ENCODE data around the gene PUS7L. TPM values are rescaled to one million over a fixed set of nuclear protein-coding genes. Genes with fewer than 3 reads are reported as not detected.

Gene PUS7L
- 10 to 100 TPM; 16.7 to 18.7 TPM for total RNA-seq

- Mint-ChIP-seq H3K27ac (peak within 1 kb of the TSS; percentile 98), H3K27me3 (no peaks in the 10 kb centered on the region), H3K9me3 (peaks cover 5% of the 10 kb centered on the region), H3K4me1 (ENCODE audit: low read depth) (peaks cover 62% of the 10 kb centered on the region), H3K4me3 (peak within 1 kb of the TSS; percentile 93), H3K36me3 (ENCODE audit: low read depth) (peaks cover 49% of the 10 kb centered on the region)
- POLR2A ChIA-PET = interaction anchor here (0.7 to 1.9 kb wide), 10 partner anchors 10 to 74 kb away, joined by 3 to 10 read pairs (median 4); partner anchors contain the start of gene TWF1
- peak; percentile 97 for ATAC-seq
- CTCF ChIA-PET = interaction anchor here (0.6 to 1.8 kb wide), 5 partner anchors 9 to 123 kb away, joined by 3 to 14 read pairs (median 4); no protein-coding TSS in a partner anchor
- no peak for TF ChIP-seq CTCF (IDR thresholded peaks at IDR 0.05)
- DNase-seq = peak; percentile 98
- intact Hi-C loops (cut with micrococcal nuclease) = loop anchor here (1.0 to 5.0 kb wide), 2 partner anchors 48 to 123 kb away; partner anchors contain the start of gene TWF1
These were observed at the start of gene PUS7L, which contains the start of gene IRAK4 for GRCh38 chr12:43758728-43759563. Gene PUS7L, minus strand, starts transcription at chr12:43758790. Its CDS starts 3,545 bp downstream, at chr12:43755245. Gene IRAK4, plus strand, starts transcription at chr12:43758951. Its CDS starts 9,161 bp downstream, at chr12:43768112.

- POLR2A ChIA-PET = interaction anchor here (1.0 to 1.3 kb wide), 4 partner anchors 8 to 48 kb away, joined by 3 to 6 read pairs (median 4); partner anchors contain the start of genes IRAK4, PUS7L and TMEM117
- H3K36me3 Mint-ChIP-seq (ENCODE audit: low read depth) = peaks cover 9% of the 10 kb centered on the region
These were observed 48.8 kb upstream of the PUS7L start for GRCh38 chr12:43807386-43807785.

GRCh38 chr12:43806737-43807072 lies 48.1 kb upstream of the PUS7L start:
- intact Hi-C loops (cut with micrococcal nuclease) = loop anchor here (5.0 kb wide), 1 partner anchor 49 kb away; the partner anchor contains the start of genes IRAK4 and PUS7L
- no peak for TF ChIP-seq CTCF (IDR thresholded peaks at IDR 0.05)
- no peaks in the 10 kb centered on the region for H3K27me3 Mint-ChIP-seq
- ChIA-PET CTCF (interaction anchor here (0.8 to 4.6 kb wide), 6 partner anchors 10 to 76 kb away, joined by 3 to 34 read pairs (median 4); partner anchors contain the start of gene TMEM117), POLR2A (interaction anchor here (1.0 to 1.3 kb wide), 6 partner anchors 9 to 47 kb away, joined by 3 to 10 read pairs (median 4); partner anchors contain the start of genes IRAK4, PUS7L and TMEM117)
- peak; percentile 13 for ATAC-seq
- peaks cover 11% of the 10 kb centered on the region for H3K36me3 Mint-ChIP-seq (ENCODE audit: low read depth)
- H3K4me3 Mint-ChIP-seq = peak overlapping the region; percentile 82
- H3K27ac Mint-ChIP-seq = peak overlapping the region; percentile 100
- no peaks in the 10 kb centered on the region for H3K9me3 Mint-ChIP-seq
- H3K4me1 Mint-ChIP-seq (ENCODE audit: low read depth) = peaks cover 38% of the 10 kb centered on the region
- DNase-seq = no peak

More at GRCh38 chr12:43807386-43807785, 48.8 kb upstream of the PUS7L start:
- ATAC-seq (no peak), DNase-seq (no peak)
- Mint-ChIP-seq H3K4me3 (peak overlapping the region; percentile 82), H3K27ac (peak overlapping the region; percentile 100), H3K4me1 (ENCODE audit: low read depth) (peaks cover 38% of the 10 kb centered on the region), H3K27me3 (no peaks in the 10 kb centered on the region), H3K9me3 (no peaks in the 10 kb centered on the region)
- CTCF ChIA-PET = interaction anchor here (0.8 to 4.6 kb wide), 4 partner anchors 10 to 75 kb away, joined by 3 to 34 read pairs (median 8); no protein-coding TSS in a partner anchor
- intact Hi-C loops (cut with micrococcal nuclease) = loop anchor here (5.0 kb wide), 1 partner anchor 50 kb away; the partner anchor contains the start of genes IRAK4 and PUS7L
- TF ChIP-seq CTCF (IDR thresholded peaks at IDR 0.05) = no peak

- no peak for TF ChIP-seq CTCF (IDR thresholded peaks at IDR 0.05)
- H3K27me3 Mint-ChIP-seq = no peaks in the 10 kb centered on the region
- peak within 1 kb of the TSS; percentile 100 for H3K27ac Mint-ChIP-seq
- ChIA-PET POLR2A (interaction anchor here (0.7 to 2.1 kb wide), 12 partner anchors 9 to 70 kb away, joined by 3 to 10 read pairs (median 4); partner anchors contain the start of genes IRAK4, PUS7L and TMEM117), CTCF (interaction anchor here (0.8 to 4.6 kb wide), 8 partner anchors 9 to 77 kb away, joined by 3 to 34 read pairs (median 4); partner anchors contain the start of gene TMEM117)
- ATAC-seq (peak; percentile 94), DNase-seq (peak; percentile 90)
- no peaks in the 10 kb centered on the region for H3K9me3 Mint-ChIP-seq
- H3K4me1 Mint-ChIP-seq (ENCODE audit: low read depth) = peaks cover 34% of the 10 kb centered on the region
- H3K36me3 Mint-ChIP-seq (ENCODE audit: low read depth) = peaks cover 12% of the 10 kb centered on the region
- peak within 1 kb of the TSS; percentile 82 for H3K4me3 Mint-ChIP-seq
- intact Hi-C loops (cut with micrococcal nuclease) = loop anchor here (5.0 kb wide), 1 partner anchor 49 kb away; the partner anchor contains the start of genes IRAK4 and PUS7L
These were observed 47.5 kb upstream of the PUS7L start, which contains the start of gene TWF1 for GRCh38 chr12:43805860-43806736. Gene TWF1, minus strand, starts transcription at chr12:43806317. Its CDS starts 72 bp downstream, at chr12:43806245.
